IMR-90 (cell line): ENCODE data around the gene HMCN1. TPM values are rescaled to one million over a fixed set of nuclear protein-coding genes. Genes with fewer than 3 reads are reported as not detected.

Experiments used
- ATAC-seq: fragments of 200-7000 bp; cut with Tn5 transposase; 2 replicates; pipeline ENCODE4 v1.9.1; 2020; ENCODE audit warnings: low read depth, mild to moderate bottlenecking, moderate library complexity
- BruUV-seq: library from RNA; stranded (reverse); fragments of 400-500 nt; replicated peaks from 2 replicates; lab custom pipeline; 2021; lab: Mats Ljungman, UMichigan
- CTCF ChIA-PET: fragments of 300-600 bp; formaldehyde crosslinking; extraction: SDS; loops from one replicate; lab custom pipeline; 2021; ENCODE audit warnings: antibody characterized with exemption; lab: Yijun Ruan, JAX
- POLR2A ChIA-PET: fragments of 300-600 bp; sonication (Branson Sonifier 250); formaldehyde crosslinking; loops from one replicate; lab custom pipeline; 2022; ENCODE audit warnings: antibody characterized with exemption; ENCODE audit not compliant: unreplicated experiment; lab: Charles Lee
- DNase-seq: peaks from one replicate; pipeline ENCODE4 v3.0.0; 2013
- H2AFZ ChIP-seq: replicated peaks from 2 replicates; pipeline ENCODE3; 2013; ENCODE audit warnings: low read length, mild to moderate bottlenecking; ENCODE audit not compliant: poor library complexity
- H2AK5ac ChIP-seq: 2 replicates; pipeline ENCODE4 v1.6.1; 2013; ENCODE audit warnings: low read depth, low read length, inconsistent platforms
- H2AK9ac ChIP-seq: replicated peaks from 2 replicates; pipeline ENCODE3; 2013; ENCODE audit warnings: mild to moderate bottlenecking, low read depth, low read length, moderate library complexity; ENCODE audit not compliant: poor library complexity
- H2BK120ac ChIP-seq: 2 replicates; pipeline ENCODE4 v1.6.1; 2013; ENCODE audit warnings: low read depth, low read length, inconsistent platforms
- H2BK15ac ChIP-seq: 3 replicates; pipeline ENCODE4 v1.6.1; 2013; ENCODE audit warnings: low read depth, low read length, inconsistent platforms
- H2BK20ac ChIP-seq: 2 replicates; pipeline ENCODE4 v1.6.1; 2013; ENCODE audit warnings: low read depth, mild to moderate bottlenecking, inconsistent platforms, low read length, moderate library complexity
- H2BK5ac ChIP-seq: 2 replicates; pipeline ENCODE4 v1.6.1; 2013; ENCODE audit warnings: mild to moderate bottlenecking, low read depth, low read length, inconsistent platforms; ENCODE audit not compliant: poor library complexity, severe bottlenecking
- H3K14ac ChIP-seq: replicated peaks from 2 replicates; pipeline ENCODE4 v1.6.1; 2013; ENCODE audit warnings: low read depth, low read length, inconsistent platforms
- H3K18ac ChIP-seq: 2 replicates; pipeline ENCODE4 v1.6.1; 2013; ENCODE audit warnings: low read depth, low read length, control low read depth
- H3K23ac ChIP-seq: 2 replicates; pipeline ENCODE4 v1.6.1; 2013; ENCODE audit warnings: low read depth, low read length, inconsistent platforms
- H3K27ac ChIP-seq: 2 replicates; pipeline ENCODE4 v1.5.1; 2013; ENCODE audit warnings: mild to moderate bottlenecking, control low read depth, low read length; ENCODE audit not compliant: insufficient read depth
- H3K27me3 ChIP-seq: 2 replicates; pipeline ENCODE4 v1.6.1; 2013; ENCODE audit warnings: low read length; ENCODE audit not compliant: control insufficient read depth, insufficient read depth
- H3K36me3 ChIP-seq: 2 replicates; pipeline ENCODE4 v1.6.1; 2013; ENCODE audit warnings: low read length, mixed read lengths; ENCODE audit not compliant: control insufficient read depth, insufficient read depth
- H3K4ac ChIP-seq: 2 replicates; pipeline ENCODE4 v1.6.1; 2013; ENCODE audit warnings: low read depth, low read length, inconsistent platforms
- H3K4me1 ChIP-seq: 2 replicates; pipeline ENCODE4 v1.6.1; 2013; ENCODE audit warnings: low read length, mixed read lengths; ENCODE audit not compliant: control insufficient read depth, insufficient read depth
- H3K4me2 ChIP-seq: 2 replicates; pipeline ENCODE4 v1.6.1; 2013; ENCODE audit warnings: low read depth, mild to moderate bottlenecking, control low read depth, low read length, moderate library complexity
- H3K4me3 ChIP-seq: 2 replicates; pipeline ENCODE4 v1.5.1; 2013; ENCODE audit warnings: low read depth, mild to moderate bottlenecking, control low read depth, low read length, moderate library complexity; ENCODE audit not compliant: insufficient read depth
- H3K56ac ChIP-seq: 2 replicates; pipeline ENCODE4 v1.6.1; 2013; ENCODE audit warnings: low read length, inconsistent platforms; ENCODE audit not compliant: insufficient read depth; ENCODE audit errors: extremely low read depth
- H3K79me1 ChIP-seq, 2 experiments: 2 replicates each; pipeline ENCODE4 v1.6.1; 2013; ENCODE audit warnings: low read length in 2 of 2, inconsistent platforms in 1 of 2, low read depth in 1 of 2
- H3K9ac ChIP-seq: 2 replicates; pipeline ENCODE4 v1.6.1; 2013; ENCODE audit warnings: low read depth, low read length, control low read depth
- H3K9me1 ChIP-seq: 2 replicates; pipeline ENCODE4 v1.6.1; 2013; ENCODE audit warnings: low read length, inconsistent platforms; ENCODE audit not compliant: insufficient read depth
- H3K9me3 ChIP-seq: 2 replicates; pipeline ENCODE4 v1.6.1; 2013; ENCODE audit warnings: low read length; ENCODE audit not compliant: control insufficient read depth, insufficient read depth
- H4K20me1 ChIP-seq: 2 replicates; pipeline ENCODE4 v1.6.1; 2013; ENCODE audit warnings: low read length, inconsistent platforms; ENCODE audit not compliant: insufficient read depth
- H4K5ac ChIP-seq: 2 replicates; pipeline ENCODE4 v1.6.1; 2013; ENCODE audit warnings: mild to moderate bottlenecking, low read depth, low read length, control low read depth
- H4K8ac ChIP-seq, 2 experiments: 2 replicates each; pipeline ENCODE4 v1.6.1; 2013; ENCODE audit warnings: low read depth in 2 of 2, low read length in 2 of 2, control low read depth in 1 of 2, inconsistent platforms in 1 of 2
- H4K91ac ChIP-seq: 2 replicates; pipeline ENCODE4 v1.6.1; 2013; ENCODE audit warnings: low read depth, low read length, inconsistent platforms; ENCODE audit not compliant: insufficient read depth
- CEBPB ChIP-seq: IDR thresholded peaks from 2 replicates; pipeline ENCODE4 v1.6.1; 2012; ENCODE audit warnings: low read depth, low read length, improper control_type of control experiment
- MAFK ChIP-seq: IDR thresholded peaks from 2 replicates; pipeline ENCODE4 v1.6.1; 2012; ENCODE audit warnings: low read depth, low read length, improper control_type of control experiment
- WGBS, 2 experiments: methylation state at CpG; one replicate each; pipeline versions ENCODE4 v1.1.5 to v1.1.7; 2013; ENCODE audit warnings: missing lambda C conversion rate in 2 of 2; ENCODE audit not compliant: insufficient read length in 1 of 2; ENCODE audit errors: extremely low coverage in 2 of 2; 5-methylcytosine and 5-hydroxymethylcytosine counted together
- dilution Hi-C: fragments of 300-500 bp; cut with HindIII; formaldehyde crosslinking; loops from one replicate; pipeline ENCODE4 v1.14.3; 2018; ENCODE audit warnings: low sequenced_read_pairs; ENCODE audit not compliant: unreplicated experiment
- in situ Hi-C: fragments of 300-500 bp; cut with MboI; formaldehyde crosslinking; loops from 3 replicates; pipeline ENCODE4 v1.14.3; 2019; ENCODE audit warnings: low sequenced_read_pairs, inconsistent platforms, mixed read lengths
- intact Hi-C: fragments of 100-400 bp; cut with micrococcal nuclease; formaldehyde crosslinking; loops from 2 replicates; pipeline ENCODE4 v1.10.0; 2022
- polyA plus RNA-seq, 3 experiments: library from polyadenylated mRNA; depleted of rRNA; stranded (reverse); fragments of >200 nt; gene quantifications; 2 replicates each; pipeline ENCODE4 v1.2.3, GENCODE V29; 2012; ENCODE audit warnings: low replicate concordance in 1 of 3
- total RNA-seq: library from RNA; depleted of rRNA; stranded (reverse); fragments of >200 nt; gene quantifications from 2 replicates; pipeline ENCODE4 v1.2.3, GENCODE V29; 2012

HMCN1 gene
- total and polyA plus RNA-seq, 2 of the 4 experiments (the other 2 are of a cell fraction) = 6.1 to 11.7 TPM

- in situ Hi-C loops = no loop called here
- Histone ChIP-seq H3K14ac (no peak overlapping the region), H3K4me1 (no peaks in the 10 kb centered on the region), H3K9me3 (no peaks in the 10 kb centered on the region), H4K20me1 (no peaks in the 10 kb centered on the region), H2BK5ac (no peak overlapping the region), H3K36me3 (no peaks in the 10 kb centered on the region), H2BK120ac (no peak overlapping the region), H4K91ac (no peak overlapping the region), H2AK5ac (no peak overlapping the region), H3K9ac (no peak overlapping the region), H2AFZ (no peak overlapping the region), H2BK15ac (no peak overlapping the region), H3K27me3 (no peaks in the 10 kb centered on the region), H3K23ac (no peak overlapping the region), H3K79me1 (no peaks in the 10 kb centered on the region), H4K8ac (no peak overlapping the region), H3K9me1 (no peaks in the 10 kb centered on the region), H3K4me3 (no peak overlapping the region), H3K27ac (no peak overlapping the region), H3K56ac (no peak overlapping the region), H2AK9ac (no peak overlapping the region), H3K4ac (no peak overlapping the region), H3K18ac (no peak overlapping the region), H4K5ac (no peak overlapping the region), H3K4me2 (no peak overlapping the region), H2BK20ac (no peak overlapping the region)
- dilution Hi-C loops = no loop called here
- intact Hi-C loops = no loop called here
- POLR2A ChIA-PET = no interaction called here
- TF ChIP-seq MAFK (no peak), CEBPB (peak; percentile 16; the same call in 1 of the 2 replicates)
- no peak for ATAC-seq
- no peak for DNase-seq
- WGBS, 2 experiments = no CpG with 5 or more reads among the region's 1 CpG
- no TSS peak for BruUV-seq
- CTCF ChIA-PET = no interaction called here
These were observed 490.9 kb downstream of the HMCN1 start for GRCh38 chr1:186225096-186225495.
